H1 (cell line): ENCODE measurements around the gene TMPRSS3. TPM values are rescaled to one million over a fixed set of nuclear protein-coding genes. Genes with fewer than 3 reads are reported as not detected.
A peak's percentile ranks its signal among the peaks of the same experiment; 100 is the strongest.

Experiments
- CTCF ChIA-PET: fragments of 300-600 bp; sonication (Branson Sonifier 250); formaldehyde crosslinking; loops from one replicate; lab custom pipeline; 2021; ENCODE audit not compliant: partially characterized antibody; lab: Charles Lee
- POLR2A ChIA-PET: fragments of 300-600 bp; sonication (Branson Sonifier 250); formaldehyde crosslinking; loops from one replicate; lab custom pipeline; 2021; ENCODE audit warnings: inconsistent platforms; ENCODE audit not compliant: partially characterized antibody; lab: Charles Lee
- DNase-seq, 2 experiments: peaks; one replicate each; pipeline versions ENCODE4 v3.0.0 to v3.0.0-alpha.2; 2010 to 2022; ENCODE audit warnings: low spot score in 2 of 2, low read depth in 1 of 2, mixed read lengths in 1 of 2
- FAIRE-seq: peaks from 2 replicates; lab custom pipeline; 2011; peaks lifted over from hg19 to GRCh38; lab: Jason Lieb, UNC
- H2AFZ ChIP-seq: 2 replicates; pipeline ENCODE4 v1.8.1; 2012; ENCODE audit warnings: low read length, inconsistent platforms
- H2AK5ac ChIP-seq: 2 replicates; pipeline ENCODE4 v1.6.1; 2013; ENCODE audit warnings: low read depth, low read length
- H2BK120ac ChIP-seq: replicated peaks from 2 replicates; pipeline ENCODE3; 2013; ENCODE audit warnings: low read depth, low read length, inconsistent platforms
- H2BK12ac ChIP-seq: 2 replicates; pipeline ENCODE4 v1.6.1; 2013; ENCODE audit warnings: low read depth, low read length
- H2BK15ac ChIP-seq: 2 replicates; pipeline ENCODE4 v1.6.1; 2013; ENCODE audit warnings: low read length
- H2BK20ac ChIP-seq: 2 replicates; pipeline ENCODE4 v1.6.1; 2013; ENCODE audit warnings: low read length
- H2BK5ac ChIP-seq: 2 replicates; pipeline ENCODE4 v1.6.1; 2013; ENCODE audit warnings: low read depth, low read length
- H3K14ac ChIP-seq: 2 replicates; pipeline ENCODE4 v1.6.1; 2013; ENCODE audit warnings: inconsistent platforms; ENCODE audit not compliant: insufficient read length
- H3K18ac ChIP-seq: 2 replicates; pipeline ENCODE4 v1.6.1; 2013; ENCODE audit warnings: low read length; ENCODE audit errors: extremely low read depth
- H3K23ac ChIP-seq: 2 replicates; pipeline ENCODE4 v1.6.1; 2013; ENCODE audit warnings: inconsistent platforms; ENCODE audit not compliant: insufficient read length
- H3K23me2 ChIP-seq: 2 replicates; pipeline ENCODE4 v1.6.1; 2013; ENCODE audit warnings: low read depth, low read length
- H3K27ac ChIP-seq: 2 replicates; pipeline ENCODE4 v1.6.1; 2011; ENCODE audit warnings: low read depth, low read length, inconsistent platforms
- H3K27me3 ChIP-seq, 4 experiments: replicated peaks in 1 of 4; 1 replicate in 1 of 4; 2 replicates in 3 of 4; pipeline versions ENCODE4 v1.6.1 to v1.8.1; 2011 to 2013; ENCODE audit warnings: low read length in 3 of 4, mild to moderate bottlenecking in 3 of 4, inconsistent platforms in 2 of 4, mixed read lengths in 2 of 4, moderate library complexity in 1 of 4; ENCODE audit not compliant: control insufficient read depth in 3 of 4, insufficient read depth in 3 of 4; ENCODE audit errors: extremely low read depth in 1 of 4
- H3K36me3 ChIP-seq, 4 experiments: 2 replicates each; pipeline versions ENCODE4 v1.6.1 to v1.8.1; 2011 to 2013; ENCODE audit warnings: mild to moderate bottlenecking in 4 of 4, low read length in 3 of 4, moderate library complexity in 2 of 4, control low read depth in 1 of 4, inconsistent platforms in 1 of 4; ENCODE audit not compliant: insufficient read depth in 4 of 4, control insufficient read depth in 2 of 4
- H3K4ac ChIP-seq: replicated peaks from 2 replicates; pipeline ENCODE3; 2013; ENCODE audit warnings: low read length, low read depth, mixed read lengths, inconsistent platforms; ENCODE audit not compliant: insufficient read length
- H3K4me1 ChIP-seq, 4 experiments: replicated peaks in 1 of 4; 1 replicate in 1 of 4; 2 replicates in 3 of 4; pipeline versions ENCODE4 v1.6.1 to v1.8.1; 2011 to 2013; ENCODE audit warnings: low read length in 3 of 4, inconsistent platforms in 2 of 4, mixed read lengths in 1 of 4; ENCODE audit not compliant: insufficient read depth in 4 of 4, control insufficient read depth in 3 of 4
- H3K4me2 ChIP-seq, 2 experiments: 2 replicates each; pipeline versions ENCODE4 v1.6.1 to v1.8.1; 2011 to 2013; ENCODE audit warnings: low read depth in 2 of 2, low read length in 2 of 2, control low read depth in 1 of 2, inconsistent platforms in 1 of 2, mild to moderate bottlenecking in 1 of 2; ENCODE audit not compliant: insufficient read depth in 1 of 2
- H3K4me3 ChIP-seq, 4 experiments: fragments of 200-600, 300-600 bp in 1 of 4; sonication (generic), shearing (Covaris generic), sonication (Bioruptor Twin) in 1 of 4; 2 replicates each; pipeline versions ENCODE4 v1.5.1 to v1.8.1; 2011 to 2016; ENCODE audit warnings: low read length in 4 of 4, low read depth in 3 of 4, control low read depth in 2 of 4, inconsistent platforms in 2 of 4, mild to moderate bottlenecking in 2 of 4, mixed read lengths in 1 of 4, moderate library complexity in 1 of 4; ENCODE audit not compliant: insufficient read depth in 2 of 4; ENCODE audit errors: extremely low read depth in 1 of 4
- H3K56ac ChIP-seq: replicated peaks from 2 replicates; pipeline ENCODE3; 2013; ENCODE audit warnings: low read depth, mild to moderate bottlenecking, mixed read lengths, low read length, inconsistent platforms; ENCODE audit not compliant: insufficient read length
- H3K79me1 ChIP-seq: 2 replicates; pipeline ENCODE4 v1.6.1; 2013; ENCODE audit warnings: low read depth, low read length, control low read depth
- H3K79me2 ChIP-seq, 2 experiments: 2 replicates each; pipeline versions ENCODE4 v1.6.1 to v1.8.1; 2012 to 2013; ENCODE audit warnings: low read length in 2 of 2, mild to moderate bottlenecking in 2 of 2, inconsistent platforms in 1 of 2; ENCODE audit not compliant: insufficient read depth in 2 of 2, control insufficient read depth in 1 of 2
- H3K9ac ChIP-seq, 4 experiments: replicated peaks in 1 of 4; 1 replicate in 1 of 4; 2 replicates in 3 of 4; pipeline versions ENCODE4 v1.6.1 to v1.8.1; 2011 to 2013; ENCODE audit warnings: low read depth in 3 of 4, low read length in 3 of 4, control low read depth in 2 of 4, mild to moderate bottlenecking in 2 of 4, moderate library complexity in 2 of 4, inconsistent platforms in 1 of 4; ENCODE audit errors: extremely low read depth in 1 of 4
- H3K9me3 ChIP-seq, 2 experiments: 2 replicates each; pipeline versions ENCODE4 v1.6.1 to v1.8.1; 2012 to 2013; ENCODE audit warnings: mild to moderate bottlenecking in 2 of 2, moderate library complexity in 2 of 2, control low read depth in 1 of 2, inconsistent platforms in 1 of 2, low read depth in 1 of 2, low read length in 1 of 2, mixed read lengths in 1 of 2; ENCODE audit not compliant: insufficient read depth in 2 of 2
- H4K20me1 ChIP-seq, 2 experiments: replicated peaks in 1 of 2; 2 replicates each; pipeline versions ENCODE3 to v1.8.1; 2011 to 2013; ENCODE audit warnings: inconsistent platforms in 2 of 2, low read length in 2 of 2, mild to moderate bottlenecking in 1 of 2; ENCODE audit not compliant: insufficient read depth in 2 of 2, control insufficient read depth in 1 of 2
- H4K5ac ChIP-seq: 2 replicates; pipeline ENCODE4 v1.6.1; 2013; ENCODE audit warnings: low read length, low read depth, mixed read lengths, inconsistent platforms; ENCODE audit not compliant: insufficient read length
- H4K8ac ChIP-seq: 2 replicates; pipeline ENCODE4 v1.8.0; 2013; ENCODE audit warnings: mild to moderate bottlenecking, moderate library complexity, low read length, inconsistent platforms; ENCODE audit not compliant: insufficient read depth; ENCODE audit errors: extremely low read depth
- H4K91ac ChIP-seq: replicated peaks from 2 replicates; pipeline ENCODE3; 2013; ENCODE audit warnings: low read length, mixed read lengths, inconsistent platforms; ENCODE audit not compliant: insufficient read length
- JUND ChIP-seq: IDR thresholded peaks from 2 replicates; pipeline ENCODE4 v1.6.1; 2011; ENCODE audit warnings: mild to moderate bottlenecking, improper control_type of control experiment, low read length
- KDM1A ChIP-seq: fragments of 200-600, 300-600 bp; sonication (generic); IDR thresholded peaks from 2 replicates; pipeline ENCODE4 v1.7.1; 2016; ENCODE audit warnings: mild to moderate bottlenecking, low read length, borderline replicate concordance
- SP4 ChIP-seq: IDR thresholded peaks from 2 replicates; pipeline ENCODE4 v1.6.1; 2012; ENCODE audit warnings: low read length, inconsistent platforms
- YY1 ChIP-seq: IDR thresholded peaks from 2 replicates; pipeline ENCODE4 v1.6.1; 2011; ENCODE audit warnings: low read depth, mild to moderate bottlenecking, low read length
- WGBS, 2 experiments: shearing (Covaris generic) in 1 of 2; methylation state at CpG; one replicate each; pipeline versions ENCODE4 v1.1.6 to v1.1.7; 2013 to 2015; ENCODE audit warnings: low lambda C conversion rate in 2 of 2, mixed read lengths in 2 of 2, inconsistent platforms in 1 of 2, low coverage in 1 of 2, missing lambda C conversion rate in 1 of 2; ENCODE audit not compliant: insufficient replicate concordance in 2 of 2, insufficient coverage in 1 of 2, insufficient read length in 1 of 2; ENCODE audit errors: extremely low coverage in 1 of 2, missing lambda C conversion rate in 1 of 2; 5-methylcytosine and 5-hydroxymethylcytosine counted together
- polyA plus RNA-seq, 7 experiments: library from polyadenylated mRNA; depleted of rRNA in 3 of 7; stranded (reverse) in 5 of 7; unstranded in 2 of 7; fragments of >200 nt in 5 of 7; fragments of 200-250 nt in 2 of 7; gene quantifications; 1 replicate in 5 of 7; 2 replicates in 1 of 7; 4 replicates in 1 of 7; pipeline versions ENCODE4 v1.2.1 to v1.2.3, GENCODE V29; 2011 to 2013; ENCODE audit warnings: missing spikeins in 2 of 7, mixed read lengths in 2 of 7
- total RNA-seq: library from RNA; stranded (reverse); fragmentation: NEBNext Ultra II Directional; extraction: Animal tissue kit (Norgen Biotek cat#: 25700); gene quantifications from 2 replicates; pipeline ENCODE4 v1.2.1, GENCODE V29; 2021

The TMPRSS3 gene
- total and polyA plus RNA-seq, 2 of the 8 experiments (the other 6 are each of a cell fraction or from before 2014, with no cell fraction given), result 0.38 TPM; not detected in 1

DNA sequence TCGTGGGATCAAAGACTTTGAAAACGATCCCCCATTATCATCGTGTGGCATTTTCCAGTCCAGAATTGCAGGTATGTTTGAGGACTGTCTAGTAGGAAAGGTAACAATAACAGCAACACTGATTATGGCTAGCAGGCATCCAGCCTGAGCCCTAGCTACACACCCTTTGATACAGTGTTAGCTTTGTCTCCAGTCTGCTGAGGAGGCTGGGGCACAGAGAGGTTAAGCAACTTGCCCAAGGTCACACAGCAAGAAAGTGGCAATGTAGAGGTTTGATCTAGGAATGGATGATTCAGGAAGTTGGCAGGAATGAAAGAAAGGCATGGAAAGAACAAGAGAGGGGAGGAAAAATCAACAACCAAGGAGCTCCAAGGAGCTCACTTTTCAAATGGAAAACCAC lies 39.0 kb upstream of the TMPRSS3 start:
- Histone ChIP-seq H3K9ac (no peak overlapping the region), H2AK5ac (no peak overlapping the region), H3K79me1 (no peaks in the 10 kb centered on the region), H4K5ac (no peak overlapping the region), H3K4me3 (no peak overlapping the region), H3K23ac (no peak overlapping the region), H3K4me2 (no peak overlapping the region), H3K14ac (no peak overlapping the region), H3K27me3 (no peaks in the 10 kb centered on the region), H2BK20ac (no peak overlapping the region), H3K4ac (no peak overlapping the region), H3K56ac (no peak overlapping the region), H4K8ac (no peak overlapping the region), H2BK12ac (no peak overlapping the region), H3K36me3 (no peaks in the 10 kb centered on the region), H4K20me1 (peaks cover 0 to 7% of the 10 kb centered on the region in 2 experiments), H3K18ac (no peak overlapping the region), H2BK15ac (no peak overlapping the region), H2BK5ac (no peak overlapping the region), H3K9me3 (peaks cover 4% of the 10 kb centered on the region in 2 experiments; a peak in 2 of 4 replicates), H3K23me2 (peaks cover 6% of the 10 kb centered on the region; the same call in 1 of the 2 replicates), H2BK120ac (no peak overlapping the region), H4K91ac (no peak overlapping the region), H3K27ac (no peak overlapping the region), H3K4me1 (no peaks in the 10 kb centered on the region), H2AFZ (no peak overlapping the region), H3K79me2 (no peaks in the 10 kb centered on the region)
- peak; percentile 32; the same call in 1 of the 2 replicates for TF ChIP-seq KDM1A
- no peak for TF ChIP-seq YY1
- TF ChIP-seq SP4, result no peak
- no peak for TF ChIP-seq JUND
- FAIRE-seq (no peak), DNase-seq (no peak)
- CTCF ChIA-PET, result interaction anchor here (1.9 kb wide), 1 partner anchor 23 kb away, joined by 6 read pairs; no protein-coding TSS in a partner anchor
- POLR2A ChIA-PET, result no interaction called here
- WGBS, 2 experiments, result 100% methylated on average over 3 of the region's 3 CpGs; no CpG with 5 or more reads in 1 of the 2 experiments
